ENCODE results near the gene KRTAP10-2.
"Not testable (repeated sequence)": the region's sequence is repeated elsewhere in the genome, so short reads cannot be mapped to it uniquely, and the experiment has no call there.

The KRTAP10-2 gene

GRCh38 chr21:44582055-44582454, 30.8 kb upstream of the KRTAP10-2 start:
- peak in 1 of 3 experiments; percentile 17 for DNase-seq

GRCh38 chr21:44581158-44581557, 29.9 kb upstream of the KRTAP10-2 start:
- DNase-seq = no peak

GRCh38 chr21:44580231-44580821, 29.0 kb upstream of the KRTAP10-2 start, which contains the start of gene KRTAP10-5:
TSS of gene KRTAP10-5 (minus strand) at chr21:44580604. CDS start at chr21:44580578, 26 bp downstream.
- not testable (repeated sequence) for DNase-seq

GRCh38 chr21:44579833-44580144, 28.5 kb upstream of the KRTAP10-2 start:
- DNase-seq = no peak

GRCh38 chr21:44579056-44579832, 27.9 kb upstream of the KRTAP10-2 start:
- DNase-seq = no peak

- DNase-seq = no peak
Observed at GRCh38 chr21:44578371-44579055, 27.2 kb upstream of the KRTAP10-2 start.

- no peak for DNase-seq
Observed at GRCh38 chr21:44576025-44576420, 24.7 kb upstream of the KRTAP10-2 start.

- no peak for DNase-seq
Observed at GRCh38 chr21:44575307-44576024, 24.2 kb upstream of the KRTAP10-2 start.

GRCh38 chr21:44574457-44575306, 23.4 kb upstream of the KRTAP10-2 start:
- peak in 2 of 3 experiments; percentile 33 to 59 for DNase-seq

GRCh38 chr21:44573630-44574456, 22.5 kb upstream of the KRTAP10-2 start, which contains the start of gene KRTAP10-4:
TSS of gene KRTAP10-4 (plus strand) at chr21:44573729. CDS start at chr21:44573759, 30 bp downstream.
- DNase-seq = peak in 2 of 3 experiments; percentile 68 to 82

- DNase-seq = peak in 1 of 3 experiments; percentile 69
Observed at GRCh38 chr21:44572959-44573583, 21.8 kb upstream of the KRTAP10-2 start.

- no peak for DNase-seq
Observed at GRCh38 chr21:44571844-44572782, 20.8 kb upstream of the KRTAP10-2 start.

- DNase-seq = no peak
Observed at GRCh38 chr21:44571296-44571695, 20.0 kb upstream of the KRTAP10-2 start.

GRCh38 chr21:44569861-44570517, 18.7 kb upstream of the KRTAP10-2 start:
- DNase-seq = no peak

GRCh38 chr21:44568667-44569556, 17.6 kb upstream of the KRTAP10-2 start:
- peak in 2 of 3 experiments; percentile 45 to 60 for DNase-seq

- DNase-seq = no peak
Observed at GRCh38 chr21:44568261-44568660, 17.0 kb upstream of the KRTAP10-2 start.

- DNase-seq = no peak
Observed at GRCh38 chr21:44567481-44568171, 16.3 kb upstream of the KRTAP10-2 start.
